Esophagus squamous epithelium (tissue), 4 donors: ENCODE data around the gene WDR77.

ENCODE experiments used
- CTCF ChIP-seq, 6 experiments: fragments of 450-650 bp in 4 of 6; fragments of 200-600 bp in 2 of 6; sonication (generic) in 2 of 6; IDR thresholded peaks; one replicate each; pipeline ENCODE4 v1.5.1; 2016 to 2019; ENCODE audit warnings: antibody characterized with exemption in 6 of 6, mild to moderate bottlenecking in 4 of 6, moderate library complexity in 4 of 6
- POLR2A ChIP-seq, 4 donors: fragments of 450-650 bp; IDR thresholded peaks; one replicate each; pipeline ENCODE4 v1.6.1; 2017; ENCODE audit warnings: antibody characterized with exemption in 4 of 4, mild to moderate bottlenecking in 4 of 4, moderate library complexity in 3 of 4

GRCh38 chr1:111462370-111463028 is 13.4 kb upstream of the WDR77 start:
- TF ChIP-seq CTCF (IDR thresholded peaks at IDR 0.05) (no peak), POLR2A (IDR thresholded peaks at IDR 0.05) (no peak)
